GM12872 (cell line): Measurements from ENCODE around the gene LHX4.

Experiments used
- TF ChIP-seq, protein P1 (sequence below): IDR thresholded peaks from 3 replicates; pipeline ENCODE4 v1.5.1; 2011; ENCODE audit warnings: low read depth, mild to moderate bottlenecking, low read length, moderate library complexity; ENCODE audit not compliant: insufficient read depth

The LHX4 gene

DNA sequence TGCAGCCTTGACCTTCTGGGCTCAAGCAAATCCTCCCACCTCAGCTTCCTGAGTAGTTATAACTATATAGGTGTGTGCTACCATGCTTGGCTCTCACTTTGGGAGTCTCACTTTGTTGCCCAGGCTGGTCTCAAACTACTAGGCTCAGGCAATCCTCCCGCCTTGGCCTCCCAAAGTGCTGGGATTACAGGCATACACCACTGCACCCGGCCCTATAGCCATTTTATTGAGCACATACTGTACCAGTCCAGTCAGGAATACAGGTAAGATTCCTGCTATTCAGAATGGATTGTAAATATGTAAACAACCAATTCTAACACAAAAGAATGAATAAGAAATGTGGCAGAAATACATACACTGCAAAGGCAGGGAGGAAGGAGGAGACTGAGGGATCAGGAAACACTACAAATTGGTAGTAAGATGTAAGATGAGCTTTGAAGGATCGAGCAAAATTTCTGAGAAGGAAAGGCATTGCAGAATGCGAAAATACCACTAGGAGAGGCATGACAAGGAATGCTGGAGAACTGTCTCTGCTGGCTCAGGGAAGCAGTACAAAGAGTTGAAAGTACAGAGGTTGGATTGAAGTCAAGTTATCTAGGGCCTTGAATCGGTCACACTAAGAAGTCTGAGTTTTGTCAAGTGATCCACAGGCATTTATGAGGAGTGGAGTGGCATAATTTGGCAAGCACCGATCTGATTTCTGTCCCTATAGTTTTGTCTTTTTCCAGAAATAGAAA, 60.4 kb downstream of the LHX4 start:
- TF ChIP-seq, protein P1, sequence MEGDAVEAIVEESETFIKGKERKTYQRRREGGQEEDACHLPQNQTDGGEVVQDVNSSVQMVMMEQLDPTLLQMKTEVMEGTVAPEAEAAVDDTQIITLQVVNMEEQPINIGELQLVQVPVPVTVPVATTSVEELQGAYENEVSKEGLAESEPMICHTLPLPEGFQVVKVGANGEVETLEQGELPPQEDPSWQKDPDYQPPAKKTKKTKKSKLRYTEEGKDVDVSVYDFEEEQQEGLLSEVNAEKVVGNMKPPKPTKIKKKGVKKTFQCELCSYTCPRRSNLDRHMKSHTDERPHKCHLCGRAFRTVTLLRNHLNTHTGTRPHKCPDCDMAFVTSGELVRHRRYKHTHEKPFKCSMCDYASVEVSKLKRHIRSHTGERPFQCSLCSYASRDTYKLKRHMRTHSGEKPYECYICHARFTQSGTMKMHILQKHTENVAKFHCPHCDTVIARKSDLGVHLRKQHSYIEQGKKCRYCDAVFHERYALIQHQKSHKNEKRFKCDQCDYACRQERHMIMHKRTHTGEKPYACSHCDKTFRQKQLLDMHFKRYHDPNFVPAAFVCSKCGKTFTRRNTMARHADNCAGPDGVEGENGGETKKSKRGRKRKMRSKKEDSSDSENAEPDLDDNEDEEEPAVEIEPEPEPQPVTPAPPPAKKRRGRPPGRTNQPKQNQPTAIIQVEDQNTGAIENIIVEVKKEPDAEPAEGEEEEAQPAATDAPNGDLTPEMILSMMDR, result no peak

DNA sequence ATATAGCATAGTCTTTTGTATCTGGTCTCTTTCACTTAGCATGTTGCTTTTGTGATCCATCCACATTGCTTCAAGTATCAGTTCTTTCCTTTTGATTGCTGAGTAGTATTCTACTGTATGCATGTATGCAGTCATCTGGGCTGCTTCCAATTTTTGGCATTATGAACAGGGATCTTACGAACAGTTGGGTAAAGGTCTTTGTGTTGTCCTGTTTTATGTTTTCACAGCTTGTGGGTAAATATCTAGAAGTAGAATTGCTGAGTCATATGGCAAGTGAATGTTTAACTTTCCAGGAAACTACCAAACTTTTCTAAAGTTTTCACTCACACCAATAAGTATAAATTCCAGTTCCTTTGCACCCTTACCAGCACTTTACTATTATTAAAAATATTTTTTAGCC, 60.9 kb downstream of the LHX4 start:
- TF ChIP-seq, protein P1, result no peak

DNA sequence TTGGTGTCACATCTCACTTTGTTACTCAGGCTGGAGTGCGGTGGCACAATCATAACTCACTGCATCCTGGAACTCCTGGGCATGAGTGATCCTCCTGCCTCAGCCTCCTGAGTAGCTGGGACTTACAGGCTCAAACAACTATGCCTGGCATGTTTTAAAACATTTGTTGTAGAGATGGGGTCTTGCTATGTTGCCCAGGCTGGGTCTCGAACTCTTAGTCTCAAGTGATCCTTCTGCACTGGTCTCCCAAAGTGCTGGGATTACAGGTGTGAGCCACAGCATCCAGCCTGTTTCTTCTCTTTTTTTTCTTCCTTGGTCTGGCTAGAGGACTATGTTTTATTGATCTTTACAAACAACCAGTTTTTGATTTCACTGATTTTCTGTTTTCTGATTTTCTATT, 64.6 kb downstream of the LHX4 start:
- TF ChIP-seq, protein P1, result no peak

DNA sequence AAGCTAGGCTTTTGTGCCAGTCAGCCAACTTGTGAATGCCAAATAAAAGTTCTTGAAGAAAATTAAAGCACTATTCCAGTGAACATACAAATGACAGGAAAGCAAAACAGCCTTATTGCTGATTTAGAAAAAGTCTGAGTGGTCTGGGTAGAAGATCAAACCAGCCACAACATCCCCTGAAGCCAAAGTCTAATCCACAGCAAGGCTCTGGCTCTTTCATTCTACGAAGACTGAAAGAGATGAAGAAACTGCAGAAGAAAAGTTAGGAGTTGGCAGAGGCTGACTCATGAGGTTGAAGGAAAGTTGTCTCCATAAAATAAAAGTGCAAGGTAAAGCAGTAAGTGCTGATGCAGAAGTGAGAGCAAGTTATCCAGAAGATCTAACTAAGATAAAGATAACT, 65.9 kb downstream of the LHX4 start:
- TF ChIP-seq, protein P1, result no peak

DNA sequence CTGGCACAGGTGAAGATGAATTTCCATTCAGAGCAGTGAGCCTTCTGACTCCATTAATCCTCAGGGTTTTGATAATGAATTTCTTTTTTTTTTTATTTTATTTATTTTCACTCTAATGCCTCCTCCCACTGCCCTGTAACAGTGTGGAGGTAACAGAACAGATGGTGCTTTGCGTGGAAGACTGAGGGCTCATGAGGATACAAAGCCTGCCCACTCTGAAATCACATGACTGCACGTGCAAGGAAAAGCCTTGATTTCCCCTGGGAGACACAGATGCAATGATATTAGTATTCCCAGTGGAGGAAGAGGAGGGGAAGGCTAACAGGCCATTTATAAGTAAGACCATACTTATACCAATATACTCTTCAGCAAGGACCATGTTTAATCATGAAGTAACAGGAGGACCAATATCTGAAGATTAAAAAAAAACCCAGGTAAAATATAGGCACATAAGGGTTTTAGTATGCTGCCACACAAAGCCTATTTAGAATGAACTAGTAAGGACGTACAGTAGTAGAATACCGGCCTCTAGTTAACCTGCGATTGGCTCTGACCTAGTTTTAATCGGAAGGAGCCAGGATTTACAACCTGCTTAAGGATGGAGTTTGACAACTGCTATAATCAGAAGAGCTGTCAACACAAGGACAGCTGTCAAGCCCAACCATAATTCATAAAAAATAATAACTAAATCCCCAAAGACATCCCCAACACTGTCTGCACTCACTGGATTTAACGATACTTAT, 69.6 kb downstream of the LHX4 start:
- TF ChIP-seq, protein P1, result no peak

DNA sequence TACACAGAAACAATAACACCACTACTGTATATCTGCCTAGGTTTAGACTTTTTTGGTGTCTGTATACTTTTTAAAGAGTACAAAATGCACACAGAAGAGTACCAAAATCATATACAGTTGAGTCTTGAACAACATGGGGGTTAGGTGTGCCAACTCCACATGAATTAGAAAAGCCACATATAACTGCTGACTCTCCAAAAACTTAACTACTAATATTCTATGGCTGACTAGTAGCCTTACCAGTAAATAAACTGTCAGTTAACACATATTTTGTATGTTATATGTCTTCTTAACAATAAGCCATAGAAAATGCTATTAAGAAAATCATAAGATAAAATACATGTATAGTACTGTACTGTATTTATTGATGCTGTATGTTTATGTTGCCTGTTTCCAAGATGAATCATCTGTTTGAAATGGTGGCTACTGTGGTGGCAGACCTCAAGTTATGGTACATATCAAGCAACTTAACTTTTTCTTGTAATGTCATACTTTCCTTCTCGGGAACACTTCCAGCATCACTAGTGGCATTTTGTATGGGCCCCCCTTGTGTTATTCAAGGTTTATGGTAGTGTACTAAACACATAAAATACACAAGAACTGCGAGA, 71.2 kb downstream of the LHX4 start:
- TF ChIP-seq, protein P1, result no peak

DNA sequence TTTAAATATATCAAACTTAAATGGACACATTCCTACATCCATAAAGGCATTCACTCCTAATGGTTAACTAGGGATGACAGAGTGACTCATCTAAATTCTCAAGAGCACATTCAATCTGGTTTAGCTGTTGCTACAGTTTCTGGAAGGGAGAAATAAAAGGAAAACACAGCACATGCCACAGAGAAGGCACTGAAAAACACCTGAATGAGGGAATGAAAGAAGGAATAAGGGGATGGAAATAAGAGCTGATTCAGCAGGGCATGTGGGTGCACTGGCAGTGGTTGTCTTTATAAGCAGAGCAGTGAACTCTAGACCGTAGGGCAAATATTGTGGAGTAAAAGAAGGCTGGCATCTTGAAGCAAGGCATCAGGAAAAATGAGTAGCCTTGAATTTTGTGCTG, 79.3 kb downstream of the LHX4 start:
- TF ChIP-seq, protein P1, result no peak
